Aorta (tissue), 5 donors: ENCODE data around the gene TNNT2. TPM values are rescaled to one million over a fixed set of nuclear protein-coding genes. Genes with fewer than 3 reads are reported as not detected.

Experiments
- ATAC-seq: fragments of 200-7000 bp; cut with Tn5 transposase; one replicate; pipeline ENCODE4 v1.9.1; 2022; ENCODE audit warnings: moderate library complexity; ENCODE audit not compliant: low FRiP score
- DNase-seq, 2 donors: peaks; one replicate each; pipeline ENCODE4 v3.0.0-alpha.2; 2020
- H3K27ac ChIP-seq, 2 donors: one replicate each; pipeline ENCODE4 v1.5.1; 2013; ENCODE audit warnings: low read length in 2 of 2, mild to moderate bottlenecking in 2 of 2, moderate library complexity in 2 of 2, control low read depth in 1 of 2, inconsistent platforms in 1 of 2, low read depth in 1 of 2
- H3K27me3 ChIP-seq, 2 donors: one replicate each; pipeline ENCODE4 v1.6.1; 2013; ENCODE audit warnings: control low read depth in 1 of 2, low read length in 1 of 2, mild to moderate bottlenecking in 1 of 2, moderate library complexity in 1 of 2; ENCODE audit not compliant: insufficient read depth in 2 of 2, control insufficient read depth in 1 of 2
- H3K36me3 ChIP-seq, 2 donors: one replicate each; pipeline ENCODE4 v1.6.1; 2013; ENCODE audit warnings: control low read depth in 1 of 2, low read length in 1 of 2, mild to moderate bottlenecking in 1 of 2; ENCODE audit not compliant: insufficient read depth in 2 of 2, control insufficient read depth in 1 of 2
- H3K4me1 ChIP-seq, 2 donors: one replicate each; pipeline ENCODE4 v1.6.1; 2013; ENCODE audit warnings: low read length in 2 of 2, control low read depth in 1 of 2, mild to moderate bottlenecking in 1 of 2, moderate library complexity in 1 of 2; ENCODE audit not compliant: insufficient read depth in 2 of 2, control insufficient read depth in 1 of 2
- H3K4me3 ChIP-seq, 2 donors: one replicate each; pipeline ENCODE4 v1.5.1; 2013; ENCODE audit warnings: low read length in 2 of 2, control low read depth in 1 of 2, mild to moderate bottlenecking in 1 of 2
- H3K9me3 ChIP-seq: one replicate; pipeline ENCODE4 v1.6.1; 2013; ENCODE audit warnings: mild to moderate bottlenecking, low read length; ENCODE audit not compliant: control insufficient read depth
- WGBS, 2 donors: extraction: QIAGEN DNeasy Blood & Tissue Kit; methylation state at CpG; one replicate each; pipeline ENCODE4 v1.1.7; 2013; 5-methylcytosine and 5-hydroxymethylcytosine counted together
- intact Hi-C, 2 donors: fragments of 100-400 bp; cut with DNase I; formaldehyde crosslinking; loops; one replicate each; pipeline versions ENCODE4 v1.14.2 to v1.15.0; 2022
- polyA plus RNA-seq, 2 donors: library from polyadenylated mRNA; stranded (reverse); fragments of 200-250 nt; gene quantifications; one replicate each; pipeline ENCODE4 v1.2.3, GENCODE V29; 2013
- total RNA-seq, 2 donors: library from RNA; stranded (reverse); fragmentation: NEBNext Ultra II Directional; extraction: Animal tissue kit (Norgen Biotek cat#: 25700); gene quantifications; one replicate each; pipeline ENCODE4 v1.2.1, GENCODE V29; 2021
- donor health status: healthy with polysubstance abuse.
- donor health status: Bipolar disorder and iron deficiency.
- donor health status: DM: no; HTN: no; CAD: no.
- donor health status: DM: no; HTN: no; CAD: no.
- donor health status: DM: yes; HTN: yes; CAD: no.

The TNNT2 gene
- total and polyA plus RNA-seq, 4 donors, result 0.21 to 24.0 (median 0.70) TPM

DNA sequence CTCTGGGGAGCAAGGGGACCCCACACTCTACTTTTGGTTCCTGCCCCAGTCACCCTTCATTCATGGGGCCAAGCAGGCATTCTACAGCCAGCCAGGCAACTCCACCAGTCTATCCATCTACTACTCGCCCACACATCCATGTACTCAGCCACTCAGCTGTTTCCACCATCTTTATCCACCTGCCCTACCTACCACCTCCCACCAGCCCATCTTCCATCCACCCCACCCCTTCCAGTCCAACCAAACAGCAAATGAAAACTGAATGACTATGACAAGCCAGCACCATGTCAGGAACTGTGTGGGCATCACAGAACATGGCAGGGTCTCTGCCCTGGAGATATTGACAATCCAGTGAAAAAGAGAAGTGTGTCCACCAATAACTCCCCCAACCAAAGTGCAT, 13.7 kb upstream of the TNNT2 start:
- Histone ChIP-seq H3K9me3 (no peaks in the 10 kb centered on the region), H3K4me3 (no peak overlapping the region), H3K27ac (no peak overlapping the region), H3K4me1 (no peaks in the 10 kb centered on the region), H3K27me3 (no peaks in the 10 kb centered on the region), H3K36me3 (no peaks in the 10 kb centered on the region)
- DNase-seq (no peak), ATAC-seq (no peak)
- WGBS, 2 donors, result 92 to 100% methylated on average over 1 of the region's 1 CpG
- intact Hi-C loops, result no loop called here

DNA sequence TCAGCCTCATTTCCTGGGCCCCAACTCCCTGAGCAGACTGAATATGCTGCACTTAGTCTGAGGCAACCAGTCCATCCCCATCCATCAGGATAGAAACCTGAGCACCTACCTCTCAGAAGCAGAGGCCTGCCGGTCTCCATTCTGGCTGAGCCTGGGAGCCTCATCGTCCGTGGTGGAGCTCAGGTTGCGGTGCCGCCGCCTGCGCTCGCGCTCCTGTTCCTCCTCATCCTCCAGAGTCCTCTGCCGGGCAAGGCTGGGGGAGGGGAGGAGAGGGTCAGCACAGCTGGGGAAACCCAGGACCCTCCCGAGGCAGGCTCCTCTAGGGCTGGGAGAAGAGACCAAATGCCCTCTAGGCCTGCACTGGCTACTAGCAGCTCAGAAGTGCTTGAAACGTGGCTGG, 11.6 kb upstream of the TNNT2 start:
- Histone ChIP-seq H3K36me3 (no peaks in the 10 kb centered on the region), H3K4me1 (no peaks in the 10 kb centered on the region), H3K9me3 (no peaks in the 10 kb centered on the region), H3K27me3 (no peaks in the 10 kb centered on the region), H3K4me3 (no peak overlapping the region), H3K27ac (no peak overlapping the region)
- ATAC-seq (no peak), DNase-seq (no peak)
- intact Hi-C loops, result no loop called here
- 84 to 88% methylated on average over 12 of the region's 12 CpGs for WGBS, 2 donors

GRCh38 chr1:201386208-201386607, 8.7 kb upstream of the TNNT2 start:
- intact Hi-C loops, result no loop called here
- ATAC-seq, result no peak
- 90 to 93% methylated on average over 8 of the region's 8 CpGs for WGBS, 2 donors
- no peaks in the 10 kb centered on the region for H3K27me3 ChIP-seq
- no peak for DNase-seq
- no peak overlapping the region for H3K4me3 ChIP-seq
- no peaks in the 10 kb centered on the region for H3K36me3 ChIP-seq
- no peaks in the 10 kb centered on the region for H3K9me3 ChIP-seq
- no peaks in the 10 kb centered on the region for H3K4me1 ChIP-seq
- no peak overlapping the region for H3K27ac ChIP-seq

- Histone ChIP-seq H3K9me3 (no peaks in the 10 kb centered on the region), H3K27me3 (no peaks in the 10 kb centered on the region), H3K27ac (no peak overlapping the region), H3K4me1 (no peaks in the 10 kb centered on the region), H3K4me3 (no peak overlapping the region), H3K36me3 (no peaks in the 10 kb centered on the region)
- intact Hi-C loops, result no loop called here
- 84 to 86% methylated on average over 8 of the region's 8 CpGs for WGBS, 2 donors
- no peak for ATAC-seq
- DNase-seq, result no peak
Measured at GRCh38 chr1:201385299-201385891, 7.9 kb upstream of the TNNT2 start.

DNA sequence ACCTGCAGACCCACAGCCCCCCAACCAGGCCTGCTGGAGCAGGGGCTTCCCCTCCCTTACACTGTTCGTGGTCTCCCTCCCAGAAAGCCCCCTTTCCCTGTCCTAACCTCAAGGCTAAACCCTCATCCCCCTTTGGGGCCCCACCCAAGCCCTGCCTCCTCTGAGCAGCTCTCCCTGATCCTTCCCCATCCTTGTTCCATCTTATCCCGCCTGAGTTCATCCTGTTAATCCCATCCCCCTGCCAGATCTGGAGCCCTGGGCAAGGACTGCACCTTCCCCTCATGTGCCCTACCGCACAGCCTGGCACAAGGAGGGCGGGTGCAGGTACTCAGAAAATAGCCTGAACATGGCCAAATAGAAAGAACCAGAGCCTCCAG, 6.9 kb upstream of the TNNT2 start:
- Histone ChIP-seq H3K9me3 (no peaks in the 10 kb centered on the region), H3K27ac (no peak overlapping the region)
- no peak for ATAC-seq

DNA sequence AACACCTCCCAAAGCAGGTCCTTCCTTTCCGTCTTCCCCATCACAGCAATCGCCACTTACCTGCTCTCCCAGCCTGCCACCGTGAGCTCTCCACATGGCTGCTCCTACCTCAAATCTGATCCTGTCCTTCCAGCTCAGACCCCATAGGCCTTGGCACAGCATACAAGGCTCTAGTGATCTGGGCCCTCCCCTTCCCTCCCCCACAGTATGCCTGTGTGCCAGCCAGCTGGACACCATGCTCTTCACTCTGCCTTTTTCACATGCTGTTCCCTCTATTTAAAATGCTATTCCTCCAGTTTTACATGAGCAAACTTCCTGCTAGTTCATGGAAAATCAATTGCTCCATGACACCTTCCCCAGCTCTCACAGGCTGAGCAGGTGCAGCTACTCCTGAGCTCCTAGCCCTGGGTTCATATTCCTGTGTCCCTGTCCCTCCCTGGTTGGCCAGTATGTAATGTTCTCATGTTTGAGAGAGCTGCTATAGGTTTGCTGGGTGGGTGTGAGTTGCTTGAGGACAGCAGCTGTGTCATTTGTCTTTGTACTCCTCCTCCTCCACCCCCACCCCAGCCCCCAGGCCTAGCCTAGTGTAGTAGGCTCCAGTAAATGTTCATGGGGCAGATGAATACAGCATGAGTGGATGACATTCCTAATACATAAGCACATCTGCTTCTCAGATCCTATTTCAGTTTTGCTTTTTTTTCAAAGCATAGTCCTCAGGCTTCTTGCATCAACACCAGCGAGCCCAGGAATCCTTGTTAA, 6.3 kb upstream of the TNNT2 start:
- no peak for ATAC-seq
- whole genome bisulfite sequencing, 2 donors, result 90 to 92% methylated on average over 4 of the region's 4 CpGs
- H3K9me3 ChIP-seq, result no peaks in the 10 kb centered on the region
- H3K27ac ChIP-seq, result no peak overlapping the region
- H3K27me3 ChIP-seq, result no peaks in the 10 kb centered on the region
- no peaks in the 10 kb centered on the region for H3K36me3 ChIP-seq
- intact Hi-C loops, result no loop called here
- H3K4me1 ChIP-seq, result no peaks in the 10 kb centered on the region
- no peak overlapping the region for H3K4me3 ChIP-seq
- no peak for DNase-seq

More for the DNA sequence above, 6.9 kb upstream of the TNNT2 start:
- no peaks in the 10 kb centered on the region for H3K36me3 ChIP-seq
- H3K27me3 ChIP-seq, result no peaks in the 10 kb centered on the region
- no peaks in the 10 kb centered on the region for H3K4me1 ChIP-seq
- DNase-seq, result no peak
- 77 to 85% methylated on average over 4 of the region's 4 CpGs for WGBS, 2 donors
- intact Hi-C loops, result no loop called here
- no peak overlapping the region for H3K4me3 ChIP-seq

GRCh38 chr1:201381130-201381529, 3.6 kb upstream of the TNNT2 start:
- Histone ChIP-seq H3K27ac (no peak overlapping the region), H3K4me1 (no peaks in the 10 kb centered on the region), H3K4me3 (no peak overlapping the region), H3K36me3 (no peaks in the 10 kb centered on the region), H3K9me3 (no peaks in the 10 kb centered on the region), H3K27me3 (no peaks in the 10 kb centered on the region)
- ATAC-seq (no peak), DNase-seq (no peak)
- intact Hi-C loops, result no loop called here
- WGBS, 2 donors, result 76 to 85% methylated on average over 7 of the region's 7 CpGs

GRCh38 chr1:201379733-201380242, 2.3 kb upstream of the TNNT2 start:
- Histone ChIP-seq H3K9me3 (no peaks in the 10 kb centered on the region), H3K36me3 (no peaks in the 10 kb centered on the region), H3K4me3 (no peak overlapping the region), H3K27ac (no peak overlapping the region), H3K4me1 (no peaks in the 10 kb centered on the region), H3K27me3 (no peaks in the 10 kb centered on the region)
- no peak for ATAC-seq
- no peak for DNase-seq
- WGBS, 2 donors, result 92 to 94% methylated on average over 9 of the region's 9 CpGs
- intact Hi-C loops, result no loop called here

- H3K27ac ChIP-seq, result no peak overlapping the region
- DNase-seq, result no peak
- H3K4me1 ChIP-seq, result no peaks in the 10 kb centered on the region
- no peaks in the 10 kb centered on the region for H3K36me3 ChIP-seq
- H3K4me3 ChIP-seq, result no peak overlapping the region
- WGBS, 2 donors, result 91 to 97% methylated on average over 6 of the region's 6 CpGs
- intact Hi-C loops, result no loop called here
- no peak for ATAC-seq
- H3K27me3 ChIP-seq, result no peaks in the 10 kb centered on the region
- H3K9me3 ChIP-seq, result no peaks in the 10 kb centered on the region
Measured at GRCh38 chr1:201378804-201379203, 1.3 kb upstream of the TNNT2 start.
